ENCODE data around the gene SLF2.

The SLF2 gene

GRCh38 chr10:101000915-101001658, 88.3 kb downstream of the SLF2 start:
- DNase-seq (ENCODE audit: low spot score) = peak; percentile 93

DNA sequence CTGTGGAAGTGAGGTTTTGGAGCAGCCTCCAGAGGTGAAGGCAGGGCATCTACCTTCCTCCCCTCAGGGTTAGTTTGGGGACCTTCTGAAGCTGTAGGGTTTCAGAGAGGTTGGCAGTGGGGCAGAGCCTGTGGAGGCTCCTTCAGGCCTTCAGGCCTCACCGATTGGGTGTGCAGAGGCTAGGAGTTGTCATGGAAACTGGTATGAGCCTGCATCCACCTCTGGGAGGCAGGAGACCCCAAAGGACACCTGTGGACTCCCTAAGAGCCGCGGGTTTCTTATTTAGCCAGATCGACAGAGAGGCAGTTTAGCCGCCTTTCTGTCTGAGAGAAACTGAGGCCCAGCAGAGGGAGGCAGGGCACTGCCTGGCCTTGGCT, 88.9 kb downstream of the SLF2 start:
- no peak for DNase-seq (ENCODE audit: low spot score)

GRCh38 chr10:101002456-101002855, 89.7 kb downstream of the SLF2 start:
- DNase-seq (ENCODE audit: low spot score) = no peak

DNA sequence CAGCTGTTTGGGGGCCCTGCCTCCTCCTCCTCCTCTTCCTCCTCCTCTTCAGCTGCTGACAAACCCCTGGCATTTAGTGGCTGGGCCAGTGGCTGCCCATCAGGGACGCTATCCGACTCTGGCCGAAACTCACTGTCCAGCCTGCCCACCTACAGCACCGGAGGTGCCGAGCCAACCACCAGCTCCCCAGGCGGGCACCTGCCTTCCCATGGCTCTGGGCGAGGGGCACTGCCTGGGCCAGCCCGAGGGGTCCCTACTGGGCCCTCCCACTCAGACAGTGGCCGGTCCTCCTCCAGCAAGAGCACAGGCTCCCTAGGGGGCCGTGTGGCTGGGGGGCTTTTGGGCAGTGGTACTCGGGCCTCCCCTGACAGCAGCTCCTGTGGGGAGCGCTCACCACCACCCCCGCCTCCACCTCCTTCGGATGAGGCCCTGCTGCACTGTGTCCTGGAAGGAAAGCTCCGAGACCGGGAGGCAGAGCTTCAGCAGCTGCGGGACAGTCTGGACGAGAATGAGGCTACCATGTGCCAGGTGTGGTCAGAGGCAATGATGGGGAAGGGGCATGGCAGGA, 91.0 kb downstream of the SLF2 start:
- no peak for DNase-seq (ENCODE audit: low spot score)

DNA sequence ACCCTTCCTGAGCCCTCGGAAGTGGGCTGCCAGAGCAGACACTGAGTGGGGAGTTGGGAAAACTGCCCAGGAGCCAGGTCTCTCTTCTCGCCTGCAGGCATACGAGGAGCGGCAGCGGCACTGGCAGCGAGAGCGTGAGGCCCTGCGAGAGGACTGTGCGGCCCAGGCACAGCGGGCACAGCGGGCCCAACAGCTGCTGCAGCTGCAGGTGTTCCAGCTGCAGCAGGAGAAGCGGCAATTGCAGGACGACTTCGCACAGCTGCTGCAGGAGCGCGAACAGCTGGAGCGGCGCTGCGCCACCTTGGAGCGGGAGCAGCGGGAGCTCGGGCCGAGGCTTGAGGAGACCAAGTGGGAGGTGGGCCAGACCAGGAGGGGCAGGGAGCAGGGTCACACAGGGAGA, 92.6 kb downstream of the SLF2 start:
- no peak for DNase-seq (ENCODE audit: low spot score)

DNA sequence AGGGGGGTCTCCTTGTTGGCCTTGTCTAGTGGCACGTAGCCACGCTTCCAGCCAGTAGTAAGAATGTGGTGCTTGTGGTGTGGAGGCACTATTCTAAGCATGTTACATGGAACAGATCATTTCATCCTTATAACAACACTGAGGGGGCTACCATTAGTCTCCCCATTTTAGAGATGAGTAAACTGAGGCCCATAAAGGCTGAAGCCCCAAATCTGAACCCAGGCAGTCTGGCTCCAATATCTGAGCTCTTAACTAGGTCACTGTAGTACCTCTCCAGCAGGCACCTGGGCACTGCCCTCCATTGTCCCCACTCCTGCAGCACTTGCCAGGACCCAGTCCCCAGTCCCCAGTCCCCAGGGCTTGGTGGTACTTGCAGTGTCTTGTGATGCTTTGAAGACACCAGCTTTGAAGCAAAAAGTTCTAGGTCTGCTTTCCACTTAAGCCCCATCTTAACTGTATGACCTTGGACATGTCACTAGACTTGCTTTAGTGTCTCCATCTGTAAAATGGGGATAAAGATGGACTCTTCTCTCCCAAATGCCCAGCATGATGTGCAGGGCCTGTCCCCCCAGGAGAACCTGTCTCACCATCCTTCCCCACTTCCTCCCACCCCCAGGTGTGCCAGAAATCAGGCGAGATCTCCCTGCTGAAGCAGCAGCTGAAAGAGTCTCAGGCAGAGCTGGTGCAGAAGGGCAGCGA, 93.3 kb downstream of the SLF2 start:
- no peak for DNase-seq (ENCODE audit: low spot score)

DNA sequence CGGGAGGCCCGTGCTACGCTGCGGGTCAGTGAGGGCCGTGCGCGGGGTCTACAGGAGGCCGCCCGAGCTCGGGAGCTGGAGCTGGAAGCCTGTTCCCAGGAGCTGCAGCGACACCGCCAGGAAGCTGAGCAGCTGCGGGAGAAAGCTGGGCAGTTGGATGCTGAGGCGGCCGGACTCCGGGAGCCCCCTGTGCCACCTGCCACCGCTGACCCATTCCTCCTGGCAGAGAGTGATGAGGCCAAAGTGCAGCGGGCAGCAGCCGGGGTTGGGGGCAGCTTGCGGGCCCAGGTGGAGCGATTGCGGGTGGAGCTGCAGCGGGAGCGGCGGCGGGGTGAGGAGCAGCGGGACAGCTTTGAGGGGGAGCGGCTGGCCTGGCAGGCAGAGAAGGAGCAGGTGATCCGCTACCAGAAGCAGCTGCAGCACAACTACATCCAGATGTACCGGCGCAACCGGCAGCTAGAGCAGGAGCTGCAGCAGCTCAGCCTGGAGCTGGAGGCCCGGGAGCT, 93.9 kb downstream of the SLF2 start:
- DNase-seq (ENCODE audit: low spot score) = no peak

DNA sequence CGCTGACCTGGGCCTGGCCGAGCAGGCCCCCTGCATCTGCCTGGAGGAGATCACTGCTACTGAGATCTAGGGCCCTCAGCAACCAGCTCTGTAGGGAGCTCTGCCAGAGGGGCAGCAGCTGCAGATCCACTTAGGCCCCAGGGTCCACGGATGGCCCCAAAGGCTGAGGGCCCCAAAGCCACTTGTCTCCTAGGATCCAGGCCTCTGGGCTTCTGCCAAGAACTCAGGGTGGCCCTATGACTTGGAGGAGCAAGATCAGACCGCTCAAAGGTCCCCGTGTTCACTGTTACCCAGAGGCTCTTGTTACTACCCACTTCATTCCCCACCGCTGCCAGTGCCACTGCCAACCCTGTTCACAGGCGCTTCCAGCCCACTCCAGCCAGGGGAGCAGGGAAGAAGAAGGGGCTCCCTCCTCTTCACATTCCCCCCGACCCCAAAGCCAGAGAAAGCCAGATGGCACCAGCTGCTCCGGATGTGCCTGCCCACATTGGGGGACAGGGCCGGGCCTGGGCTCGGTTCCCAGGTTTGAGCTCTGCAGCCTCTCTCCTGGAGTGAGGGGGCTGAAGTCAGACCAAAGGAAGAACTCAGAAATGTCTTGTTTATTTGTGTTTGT, 94.4 kb downstream of the SLF2 start:
- no peak for DNase-seq (ENCODE audit: low spot score)

GRCh38 chr10:101007915-101008822, 95.4 kb downstream of the SLF2 start:
- DNase-seq (ENCODE audit: low spot score) = no peak

- no peak for DNase-seq (ENCODE audit: low spot score)
Observed at GRCh38 chr10:101008823-101009423, 96.2 kb downstream of the SLF2 start.

DNA sequence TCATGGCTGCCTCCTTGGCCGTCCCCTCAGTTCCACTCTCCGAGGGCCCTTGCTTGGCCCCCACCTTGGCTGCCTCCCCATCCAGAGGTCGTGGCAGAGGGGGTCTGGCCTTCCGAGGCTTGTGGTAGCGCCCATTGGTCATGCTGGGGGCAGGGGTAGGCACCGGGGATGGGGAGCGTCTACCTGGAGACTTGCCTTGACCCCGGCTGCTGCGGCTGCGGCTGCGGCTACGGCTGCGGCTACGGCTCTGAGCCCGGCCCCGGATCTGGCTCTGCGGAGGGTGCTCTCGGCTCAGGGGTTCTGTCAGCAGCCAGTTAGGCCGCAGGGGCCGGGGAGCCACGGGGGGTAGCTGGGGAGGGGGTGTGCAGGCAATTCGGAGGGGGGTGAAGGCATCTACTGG, 97.6 kb downstream of the SLF2 start:
- DNase-seq (ENCODE audit: low spot score) = no peak

- DNase-seq (ENCODE audit: low spot score) = no peak
Observed at GRCh38 chr10:101011517-101012423, 99.0 kb downstream of the SLF2 start.

DNA sequence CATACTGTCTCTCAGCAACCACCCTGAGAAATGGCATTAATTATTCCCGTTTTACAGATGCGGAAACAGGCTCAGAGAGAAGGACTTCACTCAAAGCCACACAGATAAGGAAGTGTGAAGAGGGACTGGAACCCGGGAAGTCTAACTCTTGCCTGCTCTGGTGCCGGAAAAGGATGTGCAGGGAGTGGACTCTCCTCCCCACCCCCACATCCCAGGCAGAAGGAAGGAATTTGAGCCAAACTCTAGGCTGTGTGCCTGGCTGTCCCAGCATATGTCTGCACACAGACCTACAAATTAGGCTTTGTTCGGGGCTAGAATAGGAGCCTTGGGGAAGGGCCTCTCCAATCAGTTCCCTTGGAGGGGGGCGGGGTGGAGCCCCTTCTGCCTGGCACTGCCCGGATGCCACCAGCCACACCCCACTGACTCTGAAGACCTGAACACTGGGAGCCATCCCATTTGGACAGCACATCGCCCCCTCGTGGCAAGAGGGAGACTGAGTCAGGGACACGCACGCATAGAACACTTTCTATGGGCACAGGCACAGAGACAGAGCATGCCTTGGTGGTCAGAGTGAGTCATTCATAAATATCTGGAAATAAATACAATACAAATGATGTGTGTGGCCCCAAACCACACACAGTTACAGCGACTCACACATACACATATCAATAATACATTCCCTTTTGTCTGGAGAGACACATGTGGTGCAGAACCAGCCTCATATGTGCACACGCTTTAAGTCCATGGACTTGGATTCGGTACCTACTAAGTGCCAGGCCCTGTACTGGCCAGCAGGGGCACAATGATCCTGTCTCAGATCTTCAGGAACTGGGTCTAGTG, 100.0 kb downstream of the SLF2 start:
- DNase-seq (ENCODE audit: low spot score) = peak; percentile 95

DNA sequence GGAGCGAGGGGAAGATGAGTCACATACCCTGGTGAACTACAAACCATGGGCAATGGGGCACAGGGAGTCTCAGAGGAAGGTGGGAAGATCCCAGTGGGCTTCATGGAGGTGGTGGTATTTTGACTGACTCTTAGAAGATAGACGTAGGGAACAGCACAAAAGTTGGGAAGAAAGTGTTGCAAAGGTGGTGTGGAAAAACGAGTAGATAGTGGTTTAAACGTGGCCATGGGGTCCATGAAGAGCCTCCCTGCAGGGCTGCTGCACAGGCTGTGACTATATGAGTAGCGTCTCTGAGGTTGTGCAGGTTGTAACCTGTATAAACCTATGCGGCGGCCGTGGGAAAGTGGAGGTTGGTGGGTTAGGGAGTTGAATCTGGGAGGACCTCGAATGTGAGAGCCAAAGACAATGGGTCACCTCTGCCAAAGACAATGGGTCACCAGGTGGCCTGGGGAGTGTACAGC, 100.6 kb downstream of the SLF2 start:
- DNase-seq (ENCODE audit: low spot score) = no peak

DNA sequence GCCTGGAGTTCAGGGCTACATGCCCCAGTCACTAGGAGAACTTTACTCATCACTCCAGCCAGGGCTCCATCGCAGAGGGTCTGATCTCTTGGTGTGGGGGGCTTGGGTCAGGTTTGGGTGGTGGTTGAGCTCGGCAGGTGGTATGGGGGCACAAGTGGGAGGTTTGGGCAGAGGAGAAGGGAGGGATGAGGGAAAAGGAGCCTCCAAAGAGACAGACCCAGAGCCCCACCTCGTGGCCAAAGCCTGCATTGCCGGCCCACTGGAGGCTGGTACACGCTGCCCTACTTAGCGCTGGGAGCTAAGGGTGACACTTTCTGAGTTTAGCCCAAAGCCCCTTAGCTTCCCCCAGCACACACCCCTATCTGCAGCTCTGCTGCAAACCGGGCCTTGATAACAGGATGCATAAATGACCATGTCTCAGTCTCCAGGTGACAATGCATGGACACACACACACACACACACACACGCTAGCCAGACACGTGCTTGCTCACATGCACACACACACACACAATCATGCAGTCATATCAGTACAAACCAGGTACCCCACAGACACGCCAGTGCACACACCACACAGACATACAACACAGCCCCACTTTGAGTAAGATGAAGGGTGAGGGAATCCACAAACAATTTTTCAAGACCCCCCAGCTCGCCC, 101.6 kb downstream of the SLF2 start:
- DNase-seq (ENCODE audit: low spot score) = peak; percentile 71
